Measurements from ENCODE around the gene ZDHHC7. TPM values are rescaled to one million over a fixed set of nuclear protein-coding genes. Genes with fewer than 3 reads are reported as not detected.
A peak's percentile ranks its signal among the peaks of the same experiment; 100 is the strongest.

Gene ZDHHC7
- total and polyA plus RNA-seq, 9 of the 15 experiments (the other 6 are each of a cell fraction or from before 2014, with no cell fraction given) = 1.7 to 49.7 (median 37.4) TPM

GRCh38 chr16:85027349-85027957 is 16.1 kb upstream of the ZDHHC7 start, which contains the start of gene KIAA0513 (continued):
- TF ChIP-seq ARID3B (CRISPR knock-in tag; IDR thresholded peaks at IDR 0.05; ENCODE audit: borderline replicate concordance) (0 out of 2 replicates have a peak, but pooled peaks have one; percentile 14), CBX2 (IDR thresholded peaks at IDR 0.05; ENCODE audit: insufficient read depth, low read length, poor library complexity, severe bottlenecking) (no peak), POLR2AphosphoS2 (IDR thresholded peaks at IDR 0.05; ENCODE audit: low read length) (peak; percentile 56; the same call in 1 of the 2 replicates), KAT7 (CRISPR knock-in tag; IDR thresholded peaks at IDR 0.05; ENCODE audit: borderline replicate concordance) (no peak; the same call in 1 of the 2 replicates), FOXA3 (CRISPR knock-in tag; conservative IDR thresholded peaks at IDR 0.05 in 1 of 2, IDR thresholded peaks at IDR 0.05 in 1 of 2) (no peak), MTA2 (IDR thresholded peaks at IDR 0.05; ENCODE audit: low read depth) (no peak), FOXJ2 (tag; IDR thresholded peaks at IDR 0.05) (no peak; the same call in 1 of the 2 replicates), HDAC8 (tag; IDR thresholded peaks at IDR 0.05) (no peak), CEBPB (tag; IDR thresholded peaks at IDR 0.05) (no peak), BDP1 (IDR thresholded peaks at IDR 0.05; ENCODE audit: insufficient read depth, insufficient read length) (no peak), RCOR1 (IDR thresholded peaks at IDR 0.05; ENCODE audit: borderline replicate concordance in 1 of 2, low read depth in 2 of 2, low read length in 2 of 2) (peak in 1 of 2 experiments; percentile 84; a peak in 2 of 4 replicates), POLR2A (conservative IDR thresholded peaks at IDR 0.05) (peak; percentile 83), ELF2 (CRISPR knock-in tag; IDR thresholded peaks at IDR 0.05) (peak; percentile 44; the same call in 1 of the 2 replicates), ZC3H8 (IDR thresholded peaks at IDR 0.05) (no peak), TFE3 (CRISPR knock-in tag; IDR thresholded peaks at IDR 0.05) (peak; percentile 100), ZNF785 (CRISPR knock-in tag; IDR thresholded peaks at IDR 0.05) (no peak)
- TF ChIP-seq, protein P1, sequence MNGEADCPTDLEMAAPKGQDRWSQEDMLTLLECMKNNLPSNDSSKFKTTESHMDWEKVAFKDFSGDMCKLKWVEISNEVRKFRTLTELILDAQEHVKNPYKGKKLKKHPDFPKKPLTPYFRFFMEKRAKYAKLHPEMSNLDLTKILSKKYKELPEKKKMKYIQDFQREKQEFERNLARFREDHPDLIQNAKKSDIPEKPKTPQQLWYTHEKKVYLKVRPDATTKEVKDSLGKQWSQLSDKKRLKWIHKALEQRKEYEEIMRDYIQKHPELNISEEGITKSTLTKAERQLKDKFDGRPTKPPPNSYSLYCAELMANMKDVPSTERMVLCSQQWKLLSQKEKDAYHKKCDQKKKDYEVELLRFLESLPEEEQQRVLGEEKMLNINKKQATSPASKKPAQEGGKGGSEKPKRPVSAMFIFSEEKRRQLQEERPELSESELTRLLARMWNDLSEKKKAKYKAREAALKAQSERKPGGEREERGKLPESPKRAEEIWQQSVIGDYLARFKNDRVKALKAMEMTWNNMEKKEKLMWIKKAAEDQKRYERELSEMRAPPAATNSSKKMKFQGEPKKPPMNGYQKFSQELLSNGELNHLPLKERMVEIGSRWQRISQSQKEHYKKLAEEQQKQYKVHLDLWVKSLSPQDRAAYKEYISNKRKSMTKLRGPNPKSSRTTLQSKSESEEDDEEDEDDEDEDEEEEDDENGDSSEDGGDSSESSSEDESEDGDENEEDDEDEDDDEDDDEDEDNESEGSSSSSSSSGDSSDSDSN (IDR thresholded peaks at IDR 0.05; ENCODE audit: borderline replicate concordance in 1 of 2, low read depth in 2 of 2, low read length in 2 of 2) = 0 out of 4 replicates have a peak, but pooled peaks of 1 of the 2 experiments have one; percentile 64
- TF ChIP-seq, protein P2, sequence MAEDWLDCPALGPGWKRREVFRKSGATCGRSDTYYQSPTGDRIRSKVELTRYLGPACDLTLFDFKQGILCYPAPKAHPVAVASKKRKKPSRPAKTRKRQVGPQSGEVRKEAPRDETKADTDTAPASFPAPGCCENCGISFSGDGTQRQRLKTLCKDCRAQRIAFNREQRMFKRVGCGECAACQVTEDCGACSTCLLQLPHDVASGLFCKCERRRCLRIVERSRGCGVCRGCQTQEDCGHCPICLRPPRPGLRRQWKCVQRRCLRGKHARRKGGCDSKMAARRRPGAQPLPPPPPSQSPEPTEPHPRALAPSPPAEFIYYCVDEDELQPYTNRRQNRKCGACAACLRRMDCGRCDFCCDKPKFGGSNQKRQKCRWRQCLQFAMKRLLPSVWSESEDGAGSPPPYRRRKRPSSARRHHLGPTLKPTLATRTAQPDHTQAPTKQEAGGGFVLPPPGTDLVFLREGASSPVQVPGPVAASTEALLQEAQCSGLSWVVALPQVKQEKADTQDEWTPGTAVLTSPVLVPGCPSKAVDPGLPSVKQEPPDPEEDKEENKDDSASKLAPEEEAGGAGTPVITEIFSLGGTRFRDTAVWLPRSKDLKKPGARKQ (CRISPR knock-in tag; IDR thresholded peaks at IDR 0.05) = no peak

Measured in K562 (cell line).